PC-3 (cell line): ENCODE results near the gene OLFML2A.

ENCODE experiments used
- CTCF ChIP-seq: fragments of 300-600 bp; sonication (generic); conservative IDR thresholded peaks from 2 replicates; pipeline ENCODE4 v1.5.1; 2017; ENCODE audit warnings: antibody characterized with exemption, low read depth, mild to moderate bottlenecking, low read length
- EZH2 ChIP-seq: fragments of 300-600 bp; sonication (generic); IDR thresholded peaks from one replicate; pipeline ENCODE4 v1.6.1; 2017; ENCODE audit warnings: antibody characterized with exemption, mild to moderate bottlenecking, low read length; ENCODE audit not compliant: unreplicated experiment
- EZH2phosphoT487 ChIP-seq: fragments of 300-600 bp; sonication (generic); IDR thresholded peaks from 2 replicates; pipeline ENCODE4 v1.6.1; 2018; ENCODE audit warnings: mild to moderate bottlenecking, antibody characterized with exemption, low read length, borderline replicate concordance

- TF ChIP-seq CTCF (no peak), EZH2 (no peak), EZH2phosphoT487 (no peak)
Measured at GRCh38 chr9:124854822-124855221, 77.9 kb downstream of the OLFML2A start.
